ENCODE results near the gene FRMD7. TPM values are rescaled to one million over a fixed set of nuclear protein-coding genes. Genes with fewer than 3 reads are reported as not detected.
A peak's percentile ranks its signal among the peaks of the same experiment; 100 is the strongest.
"Not testable (repeated sequence)": the region's sequence is repeated elsewhere in the genome, so short reads cannot be mapped to it uniquely, and the experiment has no call there.

The FRMD7 gene
- total RNA-seq, 1 donor from 2014 or later = not detected

GRCh38 chrX:132058975-132059374 is 68.8 kb downstream of the FRMD7 start:
- H3K27ac Mint-ChIP-seq = no peak overlapping the region

GRCh38 chrX:132058050-132058449 is 69.8 kb downstream of the FRMD7 start:
- peaks cover 10% of the 10 kb centered on the region for H3K36me3 Mint-ChIP-seq (ENCODE audit: insufficient read depth)
- TF ChIP-seq CTCF (IDR thresholded peaks at IDR 0.05; ENCODE audit: unreplicated experiment) = no peak
- no peak for DNase-seq (ENCODE audit: low spot score, unreplicated experiment)
- H3K4me3 Mint-ChIP-seq (ENCODE audit: low read depth) = no peak overlapping the region
- H3K27me3 Mint-ChIP-seq = no peaks in the 10 kb centered on the region
- H3K27ac Mint-ChIP-seq = no peak overlapping the region
- H3K9me3 Mint-ChIP-seq (ENCODE audit: low read depth) = no peaks in the 10 kb centered on the region
- peaks cover 7% of the 10 kb centered on the region for H3K4me1 Mint-ChIP-seq (ENCODE audit: low read depth)

More at GRCh38 chrX:132058975-132059374, 68.8 kb downstream of the FRMD7 start:
- no peaks in the 10 kb centered on the region for H3K27me3 Mint-ChIP-seq
- DNase-seq (ENCODE audit: low spot score, unreplicated experiment) = no peak
- H3K9me3 Mint-ChIP-seq (ENCODE audit: low read depth) = no peaks in the 10 kb centered on the region
- no peak overlapping the region for H3K4me3 Mint-ChIP-seq (ENCODE audit: low read depth)
- peaks cover 10% of the 10 kb centered on the region for H3K36me3 Mint-ChIP-seq (ENCODE audit: insufficient read depth)
- no peak for TF ChIP-seq CTCF (IDR thresholded peaks at IDR 0.05; ENCODE audit: unreplicated experiment)
- H3K4me1 Mint-ChIP-seq (ENCODE audit: low read depth) = peaks cover 3% of the 10 kb centered on the region

GRCh38 chrX:132051778-132052177 is 76.0 kb downstream of the FRMD7 start:
- not testable (repeated sequence) for DNase-seq (ENCODE audit: low spot score, unreplicated experiment); H3K4me1 Mint-ChIP-seq (ENCODE audit: low read depth); H3K27me3 Mint-ChIP-seq; H3K4me3 Mint-ChIP-seq (ENCODE audit: low read depth)
- peaks cover 17% of the 10 kb centered on the region for H3K36me3 Mint-ChIP-seq (ENCODE audit: insufficient read depth)
- H3K27ac Mint-ChIP-seq = peak overlapping the region; percentile 60
- H3K9me3 Mint-ChIP-seq (ENCODE audit: low read depth) = peaks cover 10% of the 10 kb centered on the region

GRCh38 chrX:132046533-132046932 is 81.3 kb downstream of the FRMD7 start:
- H3K27me3 Mint-ChIP-seq = no peaks in the 10 kb centered on the region
- H3K4me1 Mint-ChIP-seq (ENCODE audit: low read depth) = peaks cover 14% of the 10 kb centered on the region
- no peak for TF ChIP-seq CTCF (IDR thresholded peaks at IDR 0.05; ENCODE audit: unreplicated experiment)
- H3K9me3 Mint-ChIP-seq (ENCODE audit: low read depth) = peaks cover 4% of the 10 kb centered on the region
- no peak for DNase-seq (ENCODE audit: low spot score, unreplicated experiment)
- H3K4me3 Mint-ChIP-seq (ENCODE audit: low read depth) = no peak overlapping the region
- no peak overlapping the region for H3K27ac Mint-ChIP-seq
- peaks cover 5% of the 10 kb centered on the region for H3K36me3 Mint-ChIP-seq (ENCODE audit: insufficient read depth)

- no peak for DNase-seq (ENCODE audit: low spot score, unreplicated experiment)
- Mint-ChIP-seq H3K4me1 (ENCODE audit: low read depth) (peaks cover 21% of the 10 kb centered on the region), H3K27me3 (no peaks in the 10 kb centered on the region), H3K36me3 (ENCODE audit: insufficient read depth) (no peaks in the 10 kb centered on the region), H3K9me3 (ENCODE audit: low read depth) (no peaks in the 10 kb centered on the region), H3K4me3 (ENCODE audit: low read depth) (no peak overlapping the region), H3K27ac (peak overlapping the region; percentile 83)
- TF ChIP-seq CTCF (IDR thresholded peaks at IDR 0.05; ENCODE audit: unreplicated experiment) = no peak
Measured at GRCh38 chrX:132045456-132045855, 82.4 kb downstream of the FRMD7 start.

- peaks cover 24% of the 10 kb centered on the region for H3K4me1 Mint-ChIP-seq (ENCODE audit: low read depth)
- H3K36me3 Mint-ChIP-seq (ENCODE audit: insufficient read depth) = no peaks in the 10 kb centered on the region
- no peaks in the 10 kb centered on the region for H3K9me3 Mint-ChIP-seq (ENCODE audit: low read depth)
- no peak overlapping the region for H3K4me3 Mint-ChIP-seq (ENCODE audit: low read depth)
- TF ChIP-seq CTCF (IDR thresholded peaks at IDR 0.05; ENCODE audit: unreplicated experiment) = no peak
- no peak for DNase-seq (ENCODE audit: low spot score, unreplicated experiment)
- no peaks in the 10 kb centered on the region for H3K27me3 Mint-ChIP-seq
- H3K27ac Mint-ChIP-seq = no peak overlapping the region
Measured at GRCh38 chrX:132044953-132045352, 82.9 kb downstream of the FRMD7 start.

All from progenitor cell of endocrine pancreas (in vitro differentiated cells).